HEK293 (cell line): Measurements from ENCODE around the gene RAB3GAP2.

ENCODE experiments used
- CTCF ChIA-PET: fragments of 350-600 bp; formaldehyde crosslinking; extraction: SDS; loops from one replicate; lab custom pipeline; 2021; ENCODE audit warnings: antibody characterized with exemption; lab: Yijun Ruan, JAX
- POLR2A ChIA-PET: fragments of 300-600 bp; formaldehyde crosslinking; extraction: SDS; loops from one replicate; lab custom pipeline; 2020; ENCODE audit warnings: antibody characterized with exemption, inconsistent platforms; lab: Yijun Ruan, JAX
- H3K27ac ChIP-seq: fragments of 200-500 bp; sonication (Bioruptor generic); 2 replicates; pipeline ENCODE4 v1.5.1; 2014; ENCODE audit warnings: low read depth, low read length, control low read depth, inconsistent platforms; ENCODE audit errors: extremely low read depth
- H3K36me3 ChIP-seq, 2 experiments: fragments of 200-500 bp in 1 of 2; sonication (Bioruptor generic) in 1 of 2; 1 replicate in 1 of 2; 2 replicates in 1 of 2; pipeline ENCODE4 v1.5.1; 2014 to 2017; ENCODE audit warnings: inconsistent platforms in 2 of 2, low read length in 2 of 2; ENCODE audit not compliant: control insufficient read depth in 2 of 2, insufficient read depth in 1 of 2
- H3K4me1 ChIP-seq: fragments of 200-500 bp; sonication (Bioruptor generic); 2 replicates; pipeline ENCODE4 v1.5.1; 2014; ENCODE audit warnings: mild to moderate bottlenecking, low read length, inconsistent platforms; ENCODE audit not compliant: control insufficient read depth, insufficient read depth
- H3K4me3 ChIP-seq: 2 replicates; pipeline ENCODE4 v1.5.1; 2011; ENCODE audit warnings: low read depth, mild to moderate bottlenecking, control low read depth, low read length, moderate library complexity
- H3K9me3 ChIP-seq: fragments of 200-500 bp; sonication (Bioruptor generic); 2 replicates; pipeline ENCODE4 v1.5.1; 2014; ENCODE audit warnings: low read depth, low read length, inconsistent platforms; ENCODE audit not compliant: control insufficient read depth, insufficient read depth
- BCL11B ChIP-seq: fragments of 450-650 bp; formaldehyde crosslinking; IDR thresholded peaks from 2 replicates; pipeline ENCODE4 v1.5.1; 2016; ENCODE audit warnings: low read depth, missing biosample characterization, missing genetic modification characterization
- SP2 ChIP-seq: fragments of 450-650 bp; formaldehyde crosslinking; IDR thresholded peaks from 2 replicates; pipeline ENCODE4 v1.5.1; 2016; ENCODE audit warnings: missing biosample characterization, missing genetic modification characterization
- ZNF175 ChIP-seq: fragments of 450-650 bp; formaldehyde crosslinking; IDR thresholded peaks from 2 replicates; pipeline ENCODE4 v1.5.1; 2016; ENCODE audit warnings: missing biosample characterization, missing genetic modification characterization
- ZNF239 ChIP-seq: fragments of 450-650 bp; formaldehyde crosslinking; IDR thresholded peaks from 2 replicates; pipeline ENCODE4 v1.5.1; 2016; ENCODE audit warnings: missing biosample characterization, missing genetic modification characterization
- ZNF530 ChIP-seq: fragments of 450-650 bp; formaldehyde crosslinking; IDR thresholded peaks from 2 replicates; pipeline ENCODE4 v1.5.1; 2016; ENCODE audit warnings: low read depth, missing biosample characterization, missing genetic modification characterization
- ZNF548 ChIP-seq: fragments of 450-650 bp; formaldehyde crosslinking; IDR thresholded peaks from 2 replicates; pipeline ENCODE4 v1.5.1; 2016; ENCODE audit warnings: missing biosample characterization, missing genetic modification characterization
- ZNF560 ChIP-seq: fragments of 450-650 bp; formaldehyde crosslinking; IDR thresholded peaks from 2 replicates; pipeline ENCODE4 v1.5.1; 2017; ENCODE audit warnings: missing biosample characterization, missing genetic modification characterization, borderline replicate concordance
- ZNF623 ChIP-seq: fragments of 450-650 bp; formaldehyde crosslinking; IDR thresholded peaks from 2 replicates; pipeline ENCODE4 v1.5.1; 2016; ENCODE audit warnings: missing biosample characterization, missing genetic modification characterization
- TF ChIP-seq, protein P1 (sequence below): fragments of 450-650 bp; formaldehyde crosslinking; IDR thresholded peaks from 2 replicates; pipeline ENCODE4 v1.5.1; 2016; ENCODE audit warnings: missing biosample characterization, missing genetic modification characterization

The RAB3GAP2 gene

DNA sequence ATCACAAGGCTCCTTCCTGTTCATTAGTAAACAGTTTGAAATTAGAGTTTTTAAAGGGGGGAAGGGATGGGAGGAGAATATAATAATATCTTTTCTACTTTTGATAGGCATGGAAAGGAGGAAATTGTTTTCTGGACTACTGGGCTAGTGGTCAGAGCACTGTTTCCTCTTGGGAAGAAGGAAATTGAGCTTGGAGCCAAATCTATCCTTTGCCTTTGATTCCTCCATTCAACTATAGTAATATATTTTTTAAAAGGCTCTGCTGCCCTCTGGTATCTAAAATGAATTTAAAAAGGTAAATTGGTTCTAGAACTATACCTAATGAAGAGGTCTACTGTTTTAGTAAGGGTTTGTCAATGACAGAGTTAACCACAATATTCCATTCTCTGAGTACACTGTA, 172.4 kb downstream of the RAB3GAP2 start:
- Histone ChIP-seq H3K4me1 (no peaks in the 10 kb centered on the region), H3K9me3 (no peaks in the 10 kb centered on the region), H3K27ac (no peak overlapping the region), H3K36me3 (peaks cover 77 to 81% of the 10 kb centered on the region in 2 experiments), H3K4me3 (no peak overlapping the region)
- ChIA-PET POLR2A (interaction anchor here (1.4 kb wide), 1 partner anchor 10 kb away, joined by 5 read pairs; the partner anchor contains the start of gene BPNT1), CTCF (interaction anchor here (0.7 to 1.7 kb wide), 4 partner anchors 12 to 56 kb away, joined by 3 to 4 read pairs (median 4); no protein-coding TSS in a partner anchor)
- no peak for TF ChIP-seq BCL11B (tag by site-specific recombination)
- TF ChIP-seq, protein P1, sequence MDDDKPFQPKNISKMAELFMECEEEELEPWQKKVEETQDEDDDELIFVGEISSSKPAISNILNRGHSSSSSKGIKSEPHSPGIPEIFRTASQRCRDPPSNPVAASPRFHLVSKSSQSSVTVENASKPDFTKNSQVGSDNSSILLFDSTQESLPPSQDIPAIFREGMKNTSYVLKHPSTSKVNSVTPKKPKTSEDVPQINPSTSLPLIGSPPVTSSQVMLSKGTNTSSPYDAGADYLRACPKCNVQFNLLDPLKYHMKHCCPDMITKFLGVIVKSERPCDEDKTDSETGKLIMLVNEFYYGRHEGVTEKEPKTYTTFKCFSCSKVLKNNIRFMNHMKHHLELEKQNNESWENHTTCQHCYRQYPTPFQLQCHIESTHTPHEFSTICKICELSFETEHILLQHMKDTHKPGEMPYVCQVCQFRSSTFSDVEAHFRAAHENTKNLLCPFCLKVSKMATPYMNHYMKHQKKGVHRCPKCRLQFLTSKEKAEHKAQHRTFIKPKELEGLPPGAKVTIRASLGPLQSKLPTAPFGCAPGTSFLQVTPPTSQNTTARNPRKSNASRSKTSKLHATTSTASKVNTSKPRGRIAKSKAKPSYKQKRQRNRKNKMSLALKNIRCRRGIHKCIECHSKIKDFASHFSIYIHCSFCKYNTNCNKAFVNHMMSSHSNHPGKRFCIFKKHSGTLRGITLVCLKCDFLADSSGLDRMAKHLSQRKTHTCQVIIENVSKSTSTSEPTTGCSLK (tag by site-specific recombination) = no peak
- TF ChIP-seq SP2 (tag by site-specific recombination) = no peak
- no peak for TF ChIP-seq ZNF548
- no peak for TF ChIP-seq ZNF175
- no peak for TF ChIP-seq ZNF239 (tag by site-specific recombination)
- TF ChIP-seq ZNF560 (tag by site-specific recombination) = no peak
- TF ChIP-seq ZNF623 (tag by site-specific recombination) = no peak
- TF ChIP-seq ZNF530 (tag by site-specific recombination) = no peak
- TF ChIP-seq, all 188 proteins: peak for 0
